Central memory CD4-positive, alpha-beta T cell (primary cell): Measurements from ENCODE around the gene SEMA3C.

Source experiments
- DNase-seq: peaks from one replicate; pipeline ENCODE4 v3.0.0; 2022

SEMA3C gene

DNA sequence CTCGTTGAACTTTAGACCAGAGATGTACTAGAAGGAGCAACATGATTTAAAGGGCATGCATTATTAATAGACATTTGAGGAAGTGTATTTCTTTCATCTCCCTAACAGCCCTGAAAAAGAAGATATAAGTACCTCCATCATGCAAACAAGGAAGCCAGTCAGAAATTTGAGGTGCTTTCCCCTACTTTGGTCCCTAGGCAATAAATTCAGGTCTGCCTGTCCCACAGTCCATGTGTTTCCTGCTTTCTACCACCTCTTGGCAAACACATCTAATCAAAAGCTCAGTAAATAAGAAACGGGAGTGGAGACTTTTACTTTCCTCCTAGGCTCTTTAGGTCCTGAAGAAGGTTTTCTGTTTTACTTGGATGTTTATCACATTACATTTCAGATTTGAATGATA lies 5.2 kb upstream of the SEMA3C start:
- no peak for DNase-seq

DNA sequence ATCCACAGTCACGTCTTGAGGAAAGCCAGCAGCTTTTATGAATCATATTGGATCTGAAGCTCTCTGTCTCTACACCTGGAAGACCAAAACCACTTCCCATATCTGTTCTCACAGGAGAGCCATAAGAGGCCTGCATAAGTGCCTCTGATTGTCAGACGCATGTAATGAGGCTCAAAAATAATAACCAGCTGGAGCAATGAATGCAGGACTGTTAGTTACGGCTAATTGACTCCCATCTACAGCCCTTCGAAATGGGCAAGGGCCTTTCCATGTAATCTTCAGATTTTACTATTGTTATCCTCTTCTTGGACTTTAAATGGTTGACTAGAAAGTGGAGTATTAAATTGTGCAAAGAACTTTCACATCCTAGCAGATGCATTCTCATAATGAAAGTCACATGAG lies 4.4 kb upstream of the SEMA3C start:
- DNase-seq, result no peak

DNA sequence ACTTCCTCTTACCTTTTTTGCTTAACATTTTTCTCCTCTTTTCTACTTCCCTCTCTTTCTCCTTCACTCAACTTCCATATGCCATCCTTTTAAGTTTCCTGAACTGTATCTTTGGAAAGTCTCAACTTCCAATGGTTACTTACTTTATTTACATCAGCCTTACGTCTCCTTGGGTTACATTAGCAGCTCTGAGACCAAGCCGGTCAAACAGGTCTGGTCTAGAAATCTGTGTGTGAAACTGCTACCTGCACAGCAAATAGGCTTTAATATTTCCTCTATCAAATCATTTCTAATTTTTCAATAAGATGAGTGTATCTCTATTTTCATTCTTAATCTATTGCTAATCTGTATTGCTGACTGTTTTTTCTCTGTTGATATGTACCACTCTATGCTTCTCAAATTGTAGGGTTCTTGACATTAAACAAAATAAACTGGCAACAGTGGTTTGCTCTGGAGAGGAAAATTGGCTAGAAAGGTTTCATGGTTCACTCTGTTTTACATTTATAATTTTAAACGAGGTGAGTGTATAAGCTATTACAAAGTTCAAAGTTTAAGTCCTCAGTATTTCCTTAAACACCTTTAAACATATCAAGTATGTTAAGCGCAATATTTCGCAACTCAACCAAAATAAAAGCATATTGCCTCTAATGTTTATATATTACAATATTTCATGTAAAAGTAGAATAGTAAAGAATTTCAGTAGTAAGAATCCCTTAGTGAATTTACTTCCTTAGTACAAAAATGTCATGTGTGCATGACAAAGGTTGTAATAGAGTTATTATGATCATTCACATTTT lies 3.6 kb upstream of the SEMA3C start:
- no peak for DNase-seq

DNA sequence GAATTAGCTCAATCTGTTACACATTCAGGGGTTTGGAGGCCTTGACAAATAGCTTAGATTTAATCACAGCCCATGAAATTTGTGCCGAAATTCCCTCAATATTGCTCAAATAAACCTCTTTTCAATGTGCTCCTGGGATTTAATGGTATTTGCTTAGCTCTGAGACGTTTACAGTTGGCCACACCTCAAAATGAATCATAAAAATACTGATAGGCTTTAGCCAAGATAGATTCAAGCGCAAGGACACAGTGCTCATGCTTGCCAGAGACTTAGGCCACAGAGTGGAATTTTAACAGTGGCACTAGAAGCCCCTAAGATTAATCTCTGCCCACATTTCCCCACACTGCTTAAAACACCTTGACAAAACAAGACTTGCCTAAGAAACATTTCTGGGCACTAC lies 2.3 kb upstream of the SEMA3C start:
- DNase-seq, result no peak

DNA sequence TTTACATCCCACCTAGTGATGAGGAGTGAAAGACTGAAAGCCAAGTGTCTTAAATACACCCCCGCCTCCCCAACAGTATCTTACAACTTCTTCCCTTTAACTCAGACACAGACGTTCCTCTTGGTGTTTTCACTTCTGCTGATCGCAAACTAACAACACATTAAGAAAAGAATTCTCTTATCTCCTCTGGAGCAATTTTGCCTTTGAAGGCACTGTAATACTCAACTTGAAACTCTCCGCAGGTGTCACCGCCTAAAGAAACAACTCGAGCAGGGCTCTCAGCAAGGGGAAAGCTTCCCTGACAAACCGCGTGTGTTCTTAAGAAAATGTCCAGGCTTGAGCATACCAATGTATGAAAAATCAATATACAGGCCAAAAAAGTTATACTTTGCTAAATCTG lies 452 bp downstream of the SEMA3C start:
- DNase-seq, result no peak

DNA sequence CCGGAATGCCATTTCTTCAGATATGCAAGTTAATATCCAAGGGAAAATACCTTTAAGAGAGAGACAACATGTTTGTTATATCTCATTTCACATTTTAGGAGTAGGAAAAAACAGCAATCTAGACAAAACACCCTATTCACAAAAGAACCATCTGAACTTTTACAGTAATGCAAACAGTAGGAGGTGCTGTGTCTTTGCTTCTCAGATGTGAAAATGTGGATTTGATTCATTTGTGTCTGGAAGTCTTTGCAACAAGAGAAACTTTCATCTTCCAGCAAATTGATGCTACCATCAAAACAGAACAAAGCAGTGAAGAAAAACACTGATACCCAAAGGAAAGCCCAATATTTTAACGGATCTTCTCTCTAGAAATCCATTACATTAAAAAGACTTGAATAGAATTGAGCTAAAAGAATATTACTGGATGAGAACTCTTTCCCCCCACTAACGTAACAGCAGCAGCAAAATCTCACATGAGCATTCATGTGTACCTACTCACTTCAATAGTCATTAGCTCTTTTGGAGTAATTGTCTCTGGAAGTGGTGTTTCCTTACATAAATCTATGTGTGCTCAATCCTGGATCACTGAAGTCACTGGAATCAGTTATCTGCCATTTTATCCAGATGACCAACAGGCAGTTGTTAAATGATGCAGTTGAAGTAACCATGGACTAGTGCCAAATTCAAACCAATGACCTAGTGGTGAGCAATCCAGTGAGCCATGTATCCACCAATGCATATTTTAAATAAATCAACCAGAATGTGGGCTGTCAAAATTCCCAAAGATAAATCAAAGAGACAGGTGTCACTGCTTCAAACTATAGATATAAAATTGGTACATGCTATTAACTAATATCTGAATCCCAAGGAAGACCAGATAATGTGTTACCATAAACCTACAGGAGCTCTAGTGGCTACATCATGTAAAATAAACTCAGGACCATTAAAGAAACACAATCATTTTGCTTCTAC lies 1.8 kb downstream of the SEMA3C start:
- no peak for DNase-seq

DNA sequence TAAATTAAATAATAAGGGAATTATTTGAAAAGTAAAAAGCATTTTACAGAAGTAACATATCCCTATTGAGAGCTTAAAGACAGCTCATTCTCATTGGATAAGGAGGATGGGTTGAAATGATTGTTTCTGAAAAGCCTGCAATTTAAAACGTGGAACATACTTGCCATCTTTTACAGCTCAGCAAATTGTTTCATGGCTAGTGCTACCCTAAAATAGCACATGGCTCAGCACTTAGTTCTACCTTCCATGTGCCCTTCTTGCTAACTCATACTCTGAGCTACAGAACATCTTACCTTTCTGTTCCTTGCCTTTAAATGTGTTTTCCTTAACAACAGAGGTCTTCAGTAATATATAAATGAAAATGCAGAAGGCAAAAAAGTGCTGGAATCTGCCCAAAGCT lies 8.6 kb downstream of the SEMA3C start:
- DNase-seq, result no peak

DNA sequence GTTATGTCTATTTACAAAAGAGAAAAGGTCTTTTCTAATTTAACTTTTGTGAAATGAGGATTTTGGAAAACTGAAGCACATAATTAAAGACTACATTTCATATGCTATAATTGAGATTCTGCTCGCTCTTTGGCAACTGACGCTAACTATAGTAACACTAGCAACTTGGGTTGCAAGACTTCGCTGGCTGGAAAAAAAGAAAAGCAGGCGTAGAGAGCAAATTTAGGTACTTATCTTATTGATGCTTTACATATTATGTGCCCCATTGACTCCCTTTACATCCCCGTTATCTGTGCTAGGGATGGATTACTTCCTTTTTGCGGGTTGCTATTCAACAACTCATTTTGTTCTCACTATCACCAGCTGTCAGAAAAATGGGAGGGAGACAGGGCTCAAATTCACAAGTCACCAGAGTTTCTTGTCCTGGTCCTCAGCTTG lies 10.5 kb downstream of the SEMA3C start:
- DNase-seq, result no peak

DNA sequence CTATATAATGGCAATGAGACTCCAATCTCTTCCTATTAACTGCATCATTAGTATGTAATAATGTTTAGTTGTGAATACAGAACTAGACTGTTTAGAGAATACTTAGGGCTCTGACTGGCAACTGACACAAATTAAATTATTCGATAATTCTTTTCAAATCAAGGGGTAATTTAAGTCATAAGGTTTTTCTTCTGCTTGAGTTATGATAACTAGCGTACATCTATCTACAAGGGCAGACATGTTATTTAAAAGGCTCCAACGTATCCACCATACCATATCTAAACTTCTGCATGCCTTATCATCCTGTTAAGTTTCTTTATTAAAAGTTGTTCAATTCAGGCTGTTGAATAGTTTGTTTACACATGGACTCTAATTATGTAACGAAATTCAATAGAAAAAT lies 11.2 kb downstream of the SEMA3C start:
- DNase-seq, result no peak

DNA sequence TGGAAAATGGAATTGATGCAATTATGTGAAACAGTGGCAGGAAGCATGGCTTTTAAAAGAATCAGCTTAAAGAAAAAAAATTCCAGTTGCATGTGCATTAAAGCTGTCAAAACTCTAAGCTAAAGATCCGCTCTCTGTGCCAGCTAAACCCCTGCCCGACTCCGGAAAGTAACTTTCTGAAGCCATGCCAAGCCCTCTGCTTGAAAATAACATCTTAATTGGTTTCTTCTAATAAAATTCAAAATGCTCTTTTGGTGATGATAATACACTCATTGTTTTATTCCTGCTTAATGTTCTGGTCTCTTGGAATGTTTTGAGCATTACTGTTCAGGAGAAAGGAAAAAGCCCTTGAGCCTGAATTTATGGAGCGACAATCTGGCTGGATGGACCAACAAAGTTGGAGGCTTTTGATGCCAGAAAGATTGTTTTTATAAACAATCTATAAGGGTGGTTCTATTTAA lies 11.7 kb downstream of the SEMA3C start:
- DNase-seq, result no peak

DNA sequence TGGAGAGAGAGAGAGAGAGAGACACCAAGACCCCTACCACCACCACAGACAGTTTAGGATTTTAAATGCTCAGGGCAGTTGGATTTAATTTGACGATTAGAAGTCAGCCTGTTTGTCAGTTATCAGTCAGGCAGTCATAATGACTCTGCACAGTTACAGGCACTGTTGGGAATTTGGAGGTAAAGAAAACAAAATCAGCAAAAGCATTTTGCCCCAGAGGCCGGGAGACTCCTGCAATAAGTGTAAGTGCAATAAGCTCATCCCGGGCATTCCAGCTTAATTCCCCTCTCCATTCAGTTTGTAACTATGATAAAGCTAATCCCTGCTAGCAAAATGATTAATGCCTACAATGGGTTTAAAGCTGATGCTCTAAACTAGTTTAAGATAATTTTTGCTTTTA lies 13.5 kb downstream of the SEMA3C start:
- DNase-seq, result no peak

DNA sequence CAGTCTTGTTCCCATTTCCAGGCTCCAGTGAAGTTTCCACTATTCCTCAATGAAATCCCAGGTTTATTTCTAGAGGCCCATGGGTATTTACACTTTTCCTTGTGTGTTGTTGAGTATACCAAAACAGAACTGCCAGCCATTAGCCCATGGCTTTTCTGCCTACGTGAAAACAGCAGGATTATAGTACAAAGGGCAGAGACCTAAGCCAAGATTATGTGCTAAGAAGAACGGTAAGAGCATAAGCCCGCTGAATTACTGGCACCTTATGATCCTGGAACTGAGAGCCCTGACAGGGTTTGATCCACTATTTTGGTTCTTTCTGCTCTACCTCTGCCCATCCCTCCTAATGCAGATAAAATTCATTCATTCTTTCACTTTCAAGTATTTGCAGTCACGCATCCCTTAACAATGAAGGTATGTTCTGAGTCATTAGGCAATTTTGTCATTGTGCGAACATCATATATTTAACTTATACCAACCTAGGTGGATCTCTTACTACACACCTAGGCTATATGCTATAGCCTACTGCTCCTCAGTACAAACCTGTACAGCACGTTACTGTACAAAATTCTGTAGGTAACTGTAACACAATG lies 16.0 kb downstream of the SEMA3C start:
- no peak for DNase-seq

DNA sequence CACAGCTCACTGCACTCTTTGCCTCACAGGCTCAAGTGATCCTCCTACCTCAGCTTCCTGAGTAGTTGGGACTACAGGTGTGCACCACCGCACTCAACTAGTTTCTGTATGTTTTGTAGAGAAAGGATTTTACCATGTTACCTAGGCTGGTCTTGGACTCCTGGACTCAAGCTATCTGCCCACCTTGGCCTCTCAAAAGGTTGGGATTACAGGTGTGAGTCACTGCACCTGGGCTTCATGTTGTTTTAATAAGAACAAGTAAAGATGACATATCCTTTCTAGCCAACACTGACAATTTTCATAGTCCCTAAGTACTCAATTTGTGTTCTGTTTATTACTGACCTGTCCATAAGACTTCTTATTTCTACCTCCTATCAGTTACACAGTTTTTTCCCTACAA lies 16.8 kb downstream of the SEMA3C start:
- DNase-seq, result no peak

DNA sequence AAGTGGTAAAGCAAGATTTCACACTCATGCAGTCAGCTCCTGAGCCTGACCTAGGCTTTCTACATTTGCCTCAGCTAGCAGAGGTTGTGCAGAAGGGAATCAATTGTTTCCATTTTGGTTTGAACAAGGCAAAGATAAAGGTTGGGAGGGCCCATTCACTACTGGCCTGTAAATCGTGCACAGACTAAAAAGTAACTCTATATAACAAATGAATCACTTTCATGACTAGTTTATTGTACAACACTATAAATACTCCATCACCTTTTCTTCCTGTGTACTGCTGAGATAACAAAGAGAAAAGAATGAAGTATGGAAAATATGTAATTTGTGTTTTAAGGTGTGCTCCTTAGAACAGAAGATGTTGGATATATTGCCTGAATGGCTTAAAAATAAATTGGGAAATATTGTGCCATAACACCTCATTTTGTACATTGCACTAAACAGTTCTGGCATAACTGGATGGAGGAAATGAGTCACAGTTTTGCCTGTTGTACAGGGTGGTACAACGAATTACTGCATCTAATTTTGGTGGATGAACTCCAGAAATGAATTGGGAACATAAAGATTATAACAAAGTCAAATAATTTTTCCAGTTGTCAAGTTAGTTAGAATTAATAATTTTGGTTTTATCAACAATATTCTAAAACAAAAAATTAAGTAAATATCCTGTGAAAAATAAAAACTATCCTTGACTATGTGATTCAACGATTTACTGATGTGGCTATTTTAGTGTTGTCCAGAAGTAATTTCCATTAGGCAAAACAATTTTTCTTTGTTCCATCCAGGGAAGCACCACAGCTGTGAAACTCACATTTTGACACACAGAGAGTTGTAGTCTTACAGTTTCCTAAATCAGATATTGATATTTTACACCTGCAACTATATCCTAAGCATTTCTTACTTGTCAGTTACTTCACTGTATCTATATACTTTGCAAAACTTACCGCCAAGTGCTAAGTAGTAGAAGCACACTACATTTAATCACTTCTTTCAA lies 18.0 kb downstream of the SEMA3C start:
- DNase-seq, result no peak

DNA sequence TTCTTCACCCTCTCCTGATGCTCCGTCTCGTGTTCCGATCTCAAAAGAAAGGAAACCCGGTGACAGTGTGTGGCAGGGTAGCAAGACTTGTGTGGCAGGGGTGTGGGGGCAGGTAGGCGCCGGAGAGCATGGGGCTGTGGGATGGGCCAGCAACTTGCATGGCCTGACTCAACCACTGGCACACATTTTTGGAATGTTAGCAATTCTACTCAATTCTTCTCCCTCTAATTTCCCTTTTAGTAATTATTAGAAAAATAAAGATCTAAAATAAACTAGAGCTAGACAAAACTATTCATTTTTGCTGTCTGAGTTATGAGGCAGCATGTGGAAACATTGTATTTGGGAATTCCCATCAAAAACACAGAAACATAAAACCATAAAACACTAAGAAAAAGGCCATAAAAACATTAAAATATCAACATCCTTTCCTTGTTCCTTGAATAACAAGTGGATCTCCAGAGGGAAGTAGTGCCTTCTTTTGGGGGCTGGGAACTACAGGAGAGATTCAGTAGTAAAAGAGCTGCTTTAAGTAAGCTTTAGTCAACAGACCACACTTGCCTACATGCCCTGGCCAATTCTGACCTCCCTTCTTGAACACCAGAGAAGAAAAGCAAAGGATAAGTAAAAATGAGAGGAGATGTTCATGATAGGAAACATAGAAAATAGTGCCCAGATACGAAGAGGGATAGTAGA lies 21.8 kb downstream of the SEMA3C start:
- no peak for DNase-seq

DNA sequence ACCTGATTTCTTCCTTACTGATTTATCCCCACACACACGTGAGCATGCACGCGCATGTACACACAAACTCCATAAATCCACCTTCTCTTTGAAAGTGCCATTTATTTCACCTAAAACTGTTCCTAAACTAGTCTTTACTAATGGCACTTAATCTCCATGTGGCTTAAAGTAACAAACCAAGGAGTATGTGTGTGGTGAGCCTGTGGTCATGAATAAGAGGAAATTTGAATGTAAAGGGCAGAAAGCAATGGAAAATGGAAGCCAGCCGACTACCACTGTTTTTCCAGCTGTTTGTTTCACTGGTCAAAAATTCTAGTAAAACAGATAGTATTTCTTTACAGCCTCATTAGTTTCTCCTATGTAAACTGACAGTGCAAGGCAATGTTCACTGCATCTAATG lies 23.8 kb downstream of the SEMA3C start:
- DNase-seq, result no peak

DNA sequence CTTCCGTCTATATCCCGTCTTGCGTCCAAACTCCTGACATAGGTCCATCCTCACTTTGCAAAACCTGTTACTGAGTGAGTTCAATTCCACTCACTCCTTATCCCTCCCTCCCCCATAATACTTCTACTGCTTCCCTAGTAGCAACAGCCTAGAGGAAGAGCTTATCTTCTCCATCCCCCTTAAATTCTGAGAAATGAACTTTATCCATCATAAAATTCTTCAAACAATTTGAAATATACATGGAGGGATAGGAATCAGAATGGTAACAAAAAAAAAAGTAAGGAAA lies 27.6 kb downstream of the SEMA3C start:
- DNase-seq, result no peak

DNA sequence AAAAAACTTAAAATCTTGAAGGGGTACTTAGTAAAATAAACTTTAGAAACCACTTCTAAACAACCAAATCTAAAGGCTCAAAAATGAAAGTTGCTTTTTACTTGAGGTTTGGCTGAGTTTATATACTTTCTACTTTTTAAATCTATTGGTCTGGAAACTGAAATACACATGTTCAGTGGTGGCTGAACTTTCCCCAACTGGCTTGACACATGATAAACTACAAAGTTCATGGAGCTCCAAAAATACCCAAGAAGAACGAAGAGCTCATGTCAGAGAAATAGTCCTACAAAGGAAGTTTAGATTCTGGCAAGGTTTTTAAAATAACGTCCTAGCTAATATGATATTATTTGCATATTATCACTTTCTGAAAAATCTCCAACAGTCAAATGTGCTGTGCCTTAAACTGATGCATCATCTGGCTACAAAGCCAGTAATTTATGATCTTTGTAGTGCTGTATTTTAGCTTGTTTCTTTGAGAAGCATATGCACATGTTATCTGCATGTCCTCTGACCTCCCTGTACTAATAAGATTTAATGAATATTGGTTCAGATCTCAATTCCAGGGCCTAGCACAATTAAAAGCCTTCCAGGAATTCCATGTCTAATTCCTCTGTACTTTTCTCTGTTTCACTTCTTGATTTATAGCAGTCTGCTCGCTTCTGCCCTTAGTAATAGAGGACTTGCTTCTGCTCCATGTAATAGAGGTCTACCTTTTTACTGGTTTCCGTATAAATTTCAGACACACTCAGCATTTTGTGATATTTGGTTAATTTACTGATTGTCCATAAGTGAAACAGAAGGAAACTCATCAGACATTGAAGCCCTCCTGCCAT lies 28.2 kb downstream of the SEMA3C start:
- no peak for DNase-seq

DNA sequence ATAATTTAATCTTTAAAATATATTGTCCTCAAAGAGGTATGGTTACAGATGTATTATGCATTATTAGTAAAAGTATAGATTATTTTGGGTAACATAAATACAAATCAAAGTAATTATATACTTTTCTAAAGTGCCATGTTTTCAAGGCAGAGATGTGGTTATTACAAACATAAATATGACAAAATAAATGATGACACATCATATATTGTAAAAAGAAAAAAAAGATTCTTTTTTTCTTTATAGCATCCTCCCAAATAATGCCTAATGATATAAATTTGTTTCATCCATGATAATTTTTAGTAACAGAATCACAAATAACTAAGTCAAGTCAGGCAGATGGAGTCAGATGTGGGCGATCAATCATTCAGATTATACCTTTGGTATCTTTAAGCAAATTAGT lies 29.3 kb downstream of the SEMA3C start:
- no peak for DNase-seq

DNA sequence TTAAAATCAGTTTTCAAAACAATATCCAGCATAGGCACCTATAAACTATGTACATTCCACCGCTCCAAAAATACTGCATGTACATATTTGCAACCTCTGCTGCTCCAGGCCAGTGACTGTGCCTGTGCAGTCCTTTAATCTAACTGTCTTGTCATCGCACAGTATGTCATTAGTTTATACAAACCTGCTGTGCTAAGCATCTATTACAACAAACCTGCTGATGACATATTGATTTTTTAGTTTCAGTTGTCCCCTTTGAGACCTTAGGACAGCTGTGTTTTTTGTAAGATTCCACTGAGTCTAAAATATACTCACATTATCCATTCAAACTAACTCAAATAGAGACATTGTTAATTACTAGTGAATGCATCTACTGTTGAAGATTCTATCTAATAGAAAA lies 33.1 kb downstream of the SEMA3C start:
- DNase-seq, result no peak
